RCC 7860 (cell line): ENCODE measurements around the gene GFOD1.
A peak's percentile ranks its signal among the peaks of the same experiment; 100 is the strongest.
"Not testable (repeated sequence)": the region's sequence is repeated elsewhere in the genome, so short reads cannot be mapped to it uniquely, and the experiment has no call there.

ENCODE experiments used
- DNase-seq: peaks from one replicate; pipeline ENCODE4 v3.0.0-alpha.2; 2015; ENCODE audit warnings: low spot score
- FAIRE-seq: peaks from 2 replicates; lab custom pipeline; 2012; peaks lifted over from hg19 to GRCh38; lab: Jason Lieb, UNC

Gene GFOD1

DNA sequence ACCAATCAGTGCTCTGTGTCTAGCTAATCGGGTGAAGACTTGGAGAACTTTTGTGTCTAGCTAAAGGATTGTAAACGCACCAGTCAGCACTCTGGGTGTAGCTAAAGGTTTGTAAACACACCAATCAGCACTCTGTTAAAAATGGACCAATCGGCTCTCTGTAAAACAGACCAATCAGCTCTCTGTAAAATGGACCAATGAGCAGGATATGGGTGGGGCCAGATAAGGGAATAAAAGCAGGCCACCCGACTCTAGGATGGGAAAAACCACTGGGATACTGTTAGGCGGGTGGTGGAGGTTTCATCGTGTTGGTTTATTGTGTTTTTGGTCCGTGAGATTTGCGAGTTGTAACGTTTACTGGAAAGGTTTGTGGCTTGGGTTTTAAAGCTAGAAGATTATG, 25.5 kb upstream of the GFOD1 start:
- DNase-seq = no peak
- FAIRE-seq = no peak

DNA sequence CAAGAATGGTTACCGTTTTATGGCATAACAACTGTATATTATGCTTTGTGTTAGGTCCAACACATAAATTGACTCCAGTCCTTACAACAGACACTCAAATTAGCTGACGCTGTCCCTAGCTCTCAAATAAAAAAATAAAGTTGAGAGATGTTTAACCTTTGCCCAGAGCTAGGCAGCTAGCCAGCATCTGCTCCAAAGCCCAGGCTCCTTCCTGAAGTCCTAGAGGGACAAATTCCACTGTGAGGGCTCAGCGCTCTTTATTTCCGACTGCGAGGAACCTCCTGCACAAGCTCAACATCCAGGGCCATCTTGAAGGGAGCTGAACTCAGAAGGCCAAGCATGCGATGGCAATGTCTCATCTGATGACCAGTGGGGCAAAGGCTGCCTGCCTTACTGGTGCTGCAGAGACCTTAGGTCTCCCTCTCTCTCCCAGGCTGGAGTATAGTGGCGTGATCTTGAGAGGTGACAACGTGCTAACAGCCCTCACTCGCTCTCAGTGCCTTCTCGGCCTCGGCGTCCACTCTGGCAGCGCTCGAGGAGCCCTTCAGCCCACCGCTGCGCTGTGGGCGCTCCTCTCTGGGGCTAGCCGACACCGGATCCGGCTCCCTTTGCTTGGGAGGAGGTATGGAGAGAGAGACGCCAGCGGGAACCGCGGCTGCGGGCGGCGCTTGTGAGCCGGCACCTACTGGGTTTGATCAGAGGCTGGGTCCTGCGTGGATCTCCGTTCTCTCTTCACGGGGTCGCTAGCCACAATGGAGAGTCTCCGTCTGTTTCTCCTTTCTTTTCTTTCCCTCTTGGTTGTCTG, 24.7 kb upstream of the GFOD1 start:
- no peak for FAIRE-seq
- DNase-seq = no peak

DNA sequence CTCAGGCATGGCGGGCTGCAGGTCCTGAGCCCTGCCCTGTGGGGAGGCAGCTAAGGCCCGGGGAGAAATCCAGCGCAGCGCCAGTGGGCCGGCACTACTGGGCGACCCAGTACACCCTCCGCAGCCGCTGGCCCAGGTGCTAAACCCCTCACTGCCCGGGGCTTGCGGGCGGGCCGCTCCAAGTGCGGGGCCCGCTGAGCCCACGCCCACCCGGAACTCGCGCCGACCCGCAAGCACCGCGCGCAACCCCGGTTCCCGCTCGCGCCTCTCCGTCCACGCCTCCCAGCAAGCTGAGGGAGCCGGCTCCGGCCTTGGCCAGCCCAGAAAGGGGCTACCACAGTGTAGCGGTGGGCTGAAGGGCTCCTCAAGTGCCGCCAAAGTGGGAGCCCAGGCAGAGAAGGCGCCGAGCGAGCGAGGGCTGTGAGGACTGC, 23.8 kb upstream of the GFOD1 start:
- FAIRE-seq, DNase-seq: not testable (repeated sequence)

DNA sequence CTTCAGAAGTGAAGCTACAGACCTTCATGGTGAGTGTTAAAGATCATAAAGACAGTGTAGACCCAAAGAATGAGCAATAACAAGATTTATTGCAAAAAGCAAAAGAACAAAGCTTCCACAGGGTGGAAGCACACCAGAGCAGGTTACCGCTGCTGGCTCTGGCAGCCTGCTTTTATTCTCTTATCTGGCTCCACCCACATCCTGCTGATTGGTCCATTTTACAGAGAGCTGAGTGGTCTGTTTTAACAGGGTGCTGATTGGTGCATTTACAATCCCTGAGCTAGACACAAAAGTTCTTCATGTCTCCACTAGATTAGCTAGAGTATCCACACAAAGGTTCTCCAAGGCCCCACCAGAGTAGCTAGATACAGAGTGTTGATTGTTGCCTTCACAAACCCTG, 23.0 kb upstream of the GFOD1 start:
- FAIRE-seq, DNase-seq: not testable (repeated sequence)

DNA sequence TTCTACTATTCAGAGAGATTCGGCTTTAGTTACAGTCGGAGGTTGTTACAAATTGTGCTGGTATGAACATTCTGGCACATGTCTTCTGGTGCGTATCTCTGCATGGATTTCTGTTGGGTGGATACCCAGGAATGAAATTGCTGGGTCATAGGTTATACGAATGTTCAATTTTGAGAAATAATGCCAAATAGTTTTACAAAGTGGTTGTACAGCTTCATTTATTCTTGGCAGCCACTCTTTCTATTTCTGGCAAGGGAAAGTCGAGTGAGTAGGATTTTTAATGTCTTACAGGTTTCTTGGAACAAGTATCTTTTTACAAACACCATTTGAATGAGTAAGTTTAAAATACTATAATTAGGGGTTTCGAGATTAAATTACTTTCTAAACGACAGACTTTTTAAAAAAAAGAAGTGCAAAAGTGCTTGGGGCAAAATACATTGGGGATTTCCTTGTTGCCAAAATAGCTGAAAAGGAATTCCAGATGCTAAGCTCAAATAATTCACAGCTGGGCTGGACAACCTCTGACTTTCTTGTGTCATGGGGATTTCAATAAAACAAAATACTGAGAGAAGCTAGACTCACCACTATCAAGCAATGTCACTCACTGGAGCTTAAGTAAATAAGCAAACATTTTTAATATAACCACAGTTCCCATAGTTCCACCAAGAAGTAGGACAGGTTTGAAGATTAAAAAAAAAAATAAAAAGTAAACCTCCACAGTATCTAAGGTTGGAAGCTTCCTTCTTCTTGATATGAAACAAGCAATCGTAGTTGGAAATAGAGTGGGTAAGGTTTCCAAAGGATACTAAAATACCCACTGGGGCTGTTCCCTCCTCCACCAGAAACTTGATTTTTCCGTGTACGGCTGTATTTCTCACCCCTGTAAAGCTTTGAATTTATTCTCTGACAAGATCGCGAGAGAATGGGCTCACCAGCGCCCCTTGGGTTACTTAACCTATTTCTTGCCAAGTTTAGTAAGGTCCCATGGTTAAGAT, 21.6 kb upstream of the GFOD1 start:
- DNase-seq = no peak
- no peak for FAIRE-seq

DNA sequence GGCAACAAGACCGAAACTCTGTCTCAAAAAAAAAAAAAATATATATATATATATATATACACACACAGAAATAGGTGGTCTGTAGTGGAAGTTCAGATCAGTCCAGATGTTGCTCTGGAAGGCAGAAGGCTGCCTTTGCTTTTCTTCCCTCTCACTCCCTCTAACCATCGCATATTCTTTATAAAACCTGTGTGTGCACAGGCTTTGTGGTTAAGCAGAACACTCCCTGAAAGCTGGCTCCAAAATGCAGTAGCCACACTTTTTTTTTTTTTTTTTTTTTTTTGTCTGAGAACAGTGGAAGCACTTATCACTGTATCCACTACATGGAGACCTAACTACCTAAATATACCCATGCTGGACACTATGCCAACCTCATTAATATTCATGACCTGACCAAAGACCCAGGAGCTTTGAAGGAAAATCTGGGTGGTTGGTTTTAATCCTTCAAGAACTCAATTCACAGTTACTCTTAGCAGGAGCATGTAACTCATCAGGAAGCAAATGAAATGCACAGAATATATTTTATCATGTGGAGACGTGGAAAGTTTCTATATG, 20.0 kb upstream of the GFOD1 start:
- no peak for FAIRE-seq
- no peak for DNase-seq

DNA sequence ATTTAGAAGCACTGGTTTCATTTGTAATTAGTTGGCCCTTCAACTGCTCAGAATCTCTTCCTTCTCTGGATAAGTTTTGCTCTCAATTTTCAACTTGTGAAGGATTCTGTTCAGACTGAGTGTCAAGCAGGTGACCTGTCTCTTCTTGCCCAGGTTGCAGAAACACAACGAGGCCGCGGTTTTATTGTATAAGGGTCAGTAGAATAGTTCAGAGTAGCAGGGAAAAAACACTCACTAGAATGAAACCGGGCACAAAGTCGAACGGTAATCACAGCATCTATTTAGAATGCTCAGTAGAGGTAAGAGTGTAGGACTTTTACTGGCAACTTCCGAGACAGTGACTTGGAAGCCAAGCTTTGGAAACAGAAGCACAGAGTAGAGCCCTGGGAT, 17.9 kb upstream of the GFOD1 start:
- FAIRE-seq = no peak
- DNase-seq = no peak

DNA sequence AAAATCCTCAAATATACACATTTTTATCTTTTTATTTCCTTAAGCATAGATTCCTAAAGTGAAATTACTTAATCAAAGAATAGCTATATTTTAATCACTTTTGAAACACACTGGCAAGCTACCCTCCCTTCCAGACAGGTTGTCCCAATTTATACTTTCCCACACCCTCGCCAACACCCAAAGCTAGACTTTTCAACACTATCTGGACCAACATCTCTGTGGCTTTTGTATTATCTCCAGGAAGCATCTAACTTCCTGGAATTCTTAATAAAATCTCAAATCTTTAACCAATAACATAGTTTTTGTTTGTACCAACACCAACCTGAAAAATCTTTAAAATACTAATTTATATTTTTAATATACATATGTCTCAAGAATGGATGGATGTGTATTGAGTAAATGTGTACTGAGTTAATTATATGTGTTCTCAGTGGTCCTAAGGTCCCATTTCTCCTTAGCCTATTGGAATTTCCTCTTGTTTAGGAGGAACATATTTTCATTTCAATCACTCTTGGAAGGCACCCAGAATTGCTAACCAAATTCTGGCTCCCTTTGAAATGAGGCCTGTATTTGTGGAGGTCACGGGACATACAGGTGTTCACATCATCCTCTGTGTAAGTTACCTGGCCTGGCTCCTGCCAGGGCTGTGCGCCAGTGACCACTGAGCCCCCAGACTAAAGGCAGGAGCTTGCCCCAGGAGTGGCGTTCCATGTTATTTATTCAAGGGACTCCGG, 17.4 kb upstream of the GFOD1 start:
- FAIRE-seq = no peak

DNA sequence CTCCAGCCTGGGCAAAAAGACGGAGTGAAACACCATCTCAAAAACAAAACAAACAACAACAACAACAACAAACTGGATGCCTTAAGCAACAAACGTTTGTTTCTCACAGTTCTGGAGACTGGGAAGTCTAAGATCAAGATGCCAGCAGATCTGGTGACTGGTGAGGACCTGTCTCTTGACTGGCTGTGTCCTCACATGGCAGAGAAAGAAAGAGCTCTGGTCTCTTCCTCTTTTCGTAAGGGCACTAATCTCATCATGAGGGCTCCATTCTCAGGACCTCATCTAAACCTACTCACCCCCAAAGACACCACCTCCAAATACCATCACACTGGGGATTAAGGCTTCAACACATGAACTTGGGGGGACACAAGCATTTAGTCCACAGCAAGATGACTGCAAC, 13.5 kb upstream of the GFOD1 start:
- FAIRE-seq = no peak
- DNase-seq = no peak

More for the DNA sequence above, 17.4 kb upstream of the GFOD1 start:
- DNase-seq = no peak

DNA sequence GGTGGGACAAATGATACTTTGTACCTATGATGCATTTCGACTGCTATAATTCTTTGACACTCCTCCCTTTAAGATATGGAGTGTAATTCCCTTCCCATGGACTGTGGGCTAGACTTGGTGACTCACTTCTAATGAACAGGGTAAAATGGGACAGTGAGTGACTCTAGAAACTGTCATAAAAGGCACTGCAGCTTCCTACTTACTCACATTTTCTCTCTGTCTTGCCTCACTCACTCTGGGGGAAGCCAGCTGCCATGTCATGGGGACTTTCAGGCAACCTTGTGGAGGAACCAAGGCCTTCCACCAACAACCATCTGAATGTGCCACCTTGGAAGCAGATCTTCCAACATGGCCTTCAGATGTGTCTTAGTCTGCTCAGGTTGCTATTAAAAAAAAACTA, 12.9 kb upstream of the GFOD1 start:
- peak; percentile 53 for FAIRE-seq
- DNase-seq = peak; percentile 71

DNA sequence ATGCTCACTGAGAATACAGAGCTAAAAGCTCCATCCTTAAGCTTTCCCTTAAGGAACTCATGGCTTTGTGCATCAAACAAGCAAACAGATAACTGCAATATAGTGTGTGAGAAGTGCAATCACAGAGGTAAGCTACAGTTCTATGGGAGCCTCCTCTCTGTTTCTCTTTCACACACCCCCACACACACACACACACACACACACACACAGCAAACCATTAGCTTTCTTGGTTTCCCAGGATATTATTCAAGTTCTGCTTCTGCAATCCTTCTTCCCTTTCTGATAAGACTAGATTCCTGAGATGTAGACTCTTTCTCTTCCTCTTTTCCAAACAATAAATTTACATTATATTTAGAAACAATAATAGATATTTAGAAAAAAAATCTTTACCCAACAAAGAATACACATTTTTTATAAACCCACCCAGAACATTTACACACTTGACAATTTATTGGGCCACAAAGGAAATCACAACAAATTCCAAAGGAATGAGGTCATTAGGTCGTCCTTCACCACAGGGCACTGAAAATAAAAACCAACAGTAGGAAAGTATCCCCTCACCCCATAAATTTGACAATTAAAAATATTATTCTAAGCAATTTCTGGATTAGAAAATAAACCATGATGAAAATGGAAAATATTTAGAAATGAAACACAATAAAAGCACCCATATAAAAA, 9.3 kb upstream of the GFOD1 start:
- FAIRE-seq (peak; percentile 41), DNase-seq (no peak)

DNA sequence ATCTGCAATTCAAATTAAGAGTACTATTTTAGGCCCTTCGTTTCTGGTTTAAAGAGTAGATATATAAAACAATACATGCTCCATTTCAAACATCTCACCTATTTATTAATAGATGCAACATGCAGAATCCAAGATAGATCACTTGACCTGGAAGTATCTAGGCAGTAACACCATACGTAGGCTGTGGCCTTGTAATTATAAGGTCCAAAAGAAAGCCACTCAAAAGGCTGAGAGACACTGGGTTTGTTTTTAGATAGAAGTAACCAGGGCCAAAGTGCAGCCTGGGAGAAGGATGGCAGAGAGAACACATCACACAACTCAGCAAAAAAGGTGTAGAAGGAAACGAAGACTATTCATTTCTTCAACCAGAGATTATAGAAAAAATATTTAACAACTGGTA, 8.4 kb upstream of the GFOD1 start:
- no peak for DNase-seq
- FAIRE-seq = no peak

DNA sequence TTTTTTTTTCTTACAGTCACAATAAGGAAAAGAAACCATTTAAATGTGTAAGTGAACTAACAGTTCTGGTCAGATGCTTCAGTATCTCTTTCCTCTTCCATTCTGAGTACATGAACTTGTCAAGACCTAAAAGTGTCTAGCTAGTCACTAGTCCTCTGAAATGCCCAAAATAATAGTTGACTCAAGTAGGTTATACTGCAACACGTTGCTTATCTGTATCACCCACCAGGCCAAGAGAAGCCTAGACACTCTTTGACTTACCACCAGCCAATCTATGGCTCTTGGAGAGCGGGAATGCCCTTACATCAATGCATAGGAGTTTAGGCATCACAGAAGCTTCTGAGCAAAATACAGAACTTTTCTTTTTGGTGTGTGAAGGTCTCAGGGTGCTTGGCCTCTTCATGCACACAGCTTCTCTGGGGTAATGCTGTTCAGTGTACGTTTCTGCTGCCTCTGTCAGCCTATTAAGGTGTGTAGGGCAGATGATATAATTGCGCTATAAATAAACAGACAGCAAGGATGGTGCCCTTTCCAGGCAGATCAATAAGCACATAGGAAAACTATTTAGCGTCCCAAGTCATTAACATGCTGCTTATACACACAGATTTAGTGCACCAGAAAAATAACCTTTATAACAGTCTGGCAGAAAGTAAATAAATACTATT, 7.8 kb upstream of the GFOD1 start:
- FAIRE-seq (no peak), DNase-seq (no peak)

DNA sequence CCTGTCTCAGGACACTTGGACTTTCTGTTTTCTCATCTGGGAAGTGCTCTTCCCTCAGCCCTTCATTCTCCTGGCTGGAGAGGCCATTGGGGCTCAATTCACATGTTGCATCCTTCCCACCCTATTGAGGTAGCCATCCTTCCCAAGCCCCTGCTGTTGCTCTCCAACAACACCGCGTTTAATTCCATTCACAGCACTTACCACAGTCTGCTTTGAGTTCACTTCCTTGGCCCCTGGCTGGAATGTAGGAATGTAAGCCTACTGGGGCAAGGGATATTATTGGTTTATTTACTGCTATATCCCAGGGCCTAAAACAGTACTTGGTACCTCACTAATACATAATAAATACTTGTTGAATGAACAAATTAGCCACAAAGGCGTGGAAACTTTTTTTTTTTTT, 6.7 kb upstream of the GFOD1 start:
- FAIRE-seq = no peak
- DNase-seq = no peak

DNA sequence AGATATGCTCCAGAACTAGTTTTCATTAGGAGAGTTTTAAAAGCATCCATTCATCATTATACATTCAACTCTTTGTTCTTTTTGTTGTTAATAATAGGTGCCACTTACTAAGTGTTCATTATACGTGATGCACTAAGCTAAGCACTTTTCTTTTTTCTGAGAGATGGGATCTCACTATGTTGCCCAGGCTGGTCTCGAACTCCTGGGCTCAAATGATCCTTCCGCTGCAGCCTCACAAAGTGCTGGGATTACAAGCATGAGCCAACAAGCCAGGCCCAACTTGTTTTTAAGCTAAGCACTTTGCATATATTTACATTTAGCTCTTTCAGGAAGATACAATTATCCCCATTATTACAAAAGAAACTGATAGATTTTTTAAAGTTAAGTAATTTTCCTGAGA, 5.7 kb upstream of the GFOD1 start:
- no peak for DNase-seq
- FAIRE-seq = no peak

DNA sequence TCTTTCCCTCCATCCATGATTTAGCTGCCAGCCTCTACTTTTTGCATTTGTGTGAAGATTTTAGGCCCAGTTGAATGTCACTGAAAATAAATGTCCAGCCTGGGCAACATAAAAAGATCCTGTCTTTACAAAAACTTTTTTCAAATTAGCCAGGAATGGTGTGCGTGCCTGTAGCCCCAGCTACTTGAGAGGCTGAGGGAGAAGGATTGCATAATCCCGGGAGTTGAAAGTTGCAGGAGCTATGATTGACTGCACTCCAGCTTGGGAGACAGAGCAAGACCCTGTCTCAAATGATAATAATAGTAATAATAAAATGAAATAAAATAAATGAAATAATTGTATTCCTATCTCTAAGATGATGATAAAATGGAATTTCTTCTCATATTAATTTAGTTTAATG, 5.0 kb upstream of the GFOD1 start:
- FAIRE-seq = no peak

DNA sequence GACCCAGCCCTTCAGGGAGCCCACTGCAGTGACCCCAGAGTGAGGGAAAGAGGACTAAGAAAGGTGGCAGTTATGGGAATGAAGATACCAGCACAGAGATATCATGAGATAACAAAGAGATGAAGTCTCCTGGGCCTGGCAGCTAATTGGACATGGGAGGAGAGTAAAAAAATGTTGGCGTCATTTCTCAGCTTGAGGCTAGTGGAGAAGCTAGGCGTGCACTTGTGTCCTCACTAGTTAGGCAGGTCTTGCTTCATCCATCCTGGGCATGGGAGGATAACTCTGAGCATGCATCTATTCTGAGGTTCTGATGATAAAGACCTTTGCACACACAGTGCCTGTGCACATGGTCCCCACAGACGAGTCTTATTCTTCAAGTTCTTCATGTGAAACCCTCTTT, 4.1 kb upstream of the GFOD1 start:
- FAIRE-seq = no peak

More for the DNA sequence above, 5.0 kb upstream of the GFOD1 start:
- DNase-seq = no peak

DNA sequence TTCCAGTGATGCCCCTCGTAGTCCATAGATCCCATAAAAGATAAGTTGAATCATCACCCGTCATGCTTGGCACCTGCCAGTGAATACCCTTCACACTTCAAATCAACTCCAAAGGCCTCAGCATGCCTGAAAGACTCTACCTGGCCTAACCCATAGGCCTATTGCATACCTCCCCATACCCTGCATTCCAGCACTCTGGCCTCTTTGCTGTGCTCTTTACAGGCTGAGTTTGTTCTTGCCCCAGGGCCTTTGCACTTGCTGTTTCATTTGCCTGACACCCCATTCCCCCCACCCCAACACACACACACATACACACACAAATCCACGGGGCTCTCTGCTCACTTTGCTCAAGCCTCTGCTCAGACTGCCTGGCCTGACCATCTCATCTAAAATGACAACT, 3.0 kb upstream of the GFOD1 start:
- no peak for FAIRE-seq
- DNase-seq = no peak

More for the DNA sequence above, 4.1 kb upstream of the GFOD1 start:
- no peak for DNase-seq

DNA sequence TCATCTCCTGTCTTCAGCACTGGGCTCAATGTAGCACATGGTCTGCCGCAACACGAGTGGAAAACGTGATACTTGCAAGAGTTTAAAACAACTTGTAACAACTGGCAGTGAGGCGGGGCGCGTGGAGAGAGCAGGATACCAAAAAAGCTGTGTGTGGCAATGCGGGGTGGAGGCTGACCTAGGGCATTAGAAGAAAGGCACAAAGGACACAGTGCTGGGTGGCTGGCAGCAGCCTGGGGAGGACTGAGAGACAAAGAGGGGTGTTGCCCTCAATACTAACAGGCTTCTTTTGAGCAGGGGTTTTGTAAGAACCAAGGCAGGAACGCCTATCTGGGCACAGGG, 1.5 kb upstream of the GFOD1 start:
- FAIRE-seq = no peak
- no peak for DNase-seq
